Activated naive CD8-positive, alpha-beta T cell treated with anti-CD3 and anti-CD28 coated beads, Interleukin-2, amount 10 ng/mL, durations not matched to agents 7 days and 5 days (primary cell): ENCODE measurements around the gene GRIA1. TPM values are rescaled to one million over a fixed set of nuclear protein-coding genes. Genes with fewer than 3 reads are reported as not detected.

ENCODE experiments used
- ATAC-seq: fragments of 150-1000 bp; cut with Tn5 transposase; one replicate; pipeline ENCODE4 v1.10.0; 2021; ENCODE audit warnings: low read depth, moderate library complexity
- POLR2A ChIA-PET: fragments of 350-600 bp; sonication (Branson Sonifier 250); formaldehyde crosslinking; loops from one replicate; lab custom pipeline; 2021; ENCODE audit warnings: antibody characterized with exemption; lab: Charles Lee
- DNase-seq: peaks from one replicate; pipeline ENCODE4 v3.0.0; 2021
- H3K27ac Mint-ChIP-seq: one replicate; pipeline ENCODE4 v1.8.0; 2022; ENCODE audit warnings: mild to moderate bottlenecking, mixed read lengths
- H3K27me3 Mint-ChIP-seq: one replicate; pipeline ENCODE4 v1.8.0; 2022; ENCODE audit warnings: mild to moderate bottlenecking, moderate library complexity, mixed read lengths
- H3K36me3 Mint-ChIP-seq: one replicate; pipeline ENCODE4 v1.8.0; 2021; ENCODE audit warnings: mild to moderate bottlenecking, mixed read lengths
- H3K4me1 Mint-ChIP-seq: one replicate; pipeline ENCODE4 v1.8.0; 2021; ENCODE audit warnings: mixed read lengths
- H3K4me3 Mint-ChIP-seq: one replicate; pipeline ENCODE4 v1.8.0; 2022; ENCODE audit warnings: mild to moderate bottlenecking, moderate library complexity, mixed read lengths
- H3K9me3 Mint-ChIP-seq: one replicate; pipeline ENCODE4 v1.8.0; 2021; ENCODE audit warnings: mixed read lengths
- total RNA-seq, 2 experiments: library from RNA; stranded (reverse); gene quantifications; one replicate each; pipeline ENCODE4 v1.2.3, GENCODE V29; 2021

The GRIA1 gene
- total RNA-seq, 2 experiments from 2014 or later = not detected

GRCh38 chr5:153542536-153542935 lies 52.1 kb downstream of the GRIA1 start:
- Mint-ChIP-seq H3K4me3 (no peak overlapping the region), H3K36me3 (no peaks in the 10 kb centered on the region), H3K9me3 (peaks cover 2% of the 10 kb centered on the region), H3K4me1 (no peaks in the 10 kb centered on the region), H3K27ac (no peak overlapping the region), H3K27me3 (no peaks in the 10 kb centered on the region)
- POLR2A ChIA-PET = no interaction called here
- ATAC-seq = no peak
- DNase-seq = no peak

- H3K27me3 Mint-ChIP-seq = no peaks in the 10 kb centered on the region
- DNase-seq (no peak), ATAC-seq (no peak)
- POLR2A ChIA-PET = no interaction called here
- no peaks in the 10 kb centered on the region for H3K36me3 Mint-ChIP-seq
- no peaks in the 10 kb centered on the region for H3K4me1 Mint-ChIP-seq
- H3K4me3 Mint-ChIP-seq = no peak overlapping the region
- H3K9me3 Mint-ChIP-seq = peaks cover 2% of the 10 kb centered on the region
- no peak overlapping the region for H3K27ac Mint-ChIP-seq
Observed at GRCh38 chr5:153543288-153543687, 52.8 kb downstream of the GRIA1 start.

GRCh38 chr5:153543959-153544470 lies 53.5 kb downstream of the GRIA1 start:
- no peak overlapping the region for H3K27ac Mint-ChIP-seq
- H3K9me3 Mint-ChIP-seq = peaks cover 2% of the 10 kb centered on the region
- H3K4me1 Mint-ChIP-seq = no peaks in the 10 kb centered on the region
- POLR2A ChIA-PET = no interaction called here
- H3K36me3 Mint-ChIP-seq = no peaks in the 10 kb centered on the region
- DNase-seq (no peak), ATAC-seq (no peak)
- H3K27me3 Mint-ChIP-seq = peaks cover 3% of the 10 kb centered on the region
- H3K4me3 Mint-ChIP-seq = no peak overlapping the region

GRCh38 chr5:153544706-153545105 lies 54.2 kb downstream of the GRIA1 start:
- Mint-ChIP-seq H3K27me3 (peaks cover 3% of the 10 kb centered on the region), H3K36me3 (no peaks in the 10 kb centered on the region), H3K27ac (no peak overlapping the region), H3K4me3 (no peak overlapping the region), H3K9me3 (peaks cover 2% of the 10 kb centered on the region), H3K4me1 (no peaks in the 10 kb centered on the region)
- DNase-seq = no peak
- POLR2A ChIA-PET = no interaction called here
- ATAC-seq = no peak

GRCh38 chr5:153546566-153546965 lies 56.1 kb downstream of the GRIA1 start:
- H3K27ac Mint-ChIP-seq = no peak overlapping the region
- POLR2A ChIA-PET = no interaction called here

GRCh38 chr5:153551537-153552079 lies 61.1 kb downstream of the GRIA1 start:
- POLR2A ChIA-PET = no interaction called here
- Mint-ChIP-seq H3K27ac (no peak overlapping the region), H3K9me3 (no peaks in the 10 kb centered on the region), H3K4me1 (peaks cover 2% of the 10 kb centered on the region), H3K27me3 (peaks cover 8% of the 10 kb centered on the region), H3K4me3 (no peak overlapping the region), H3K36me3 (no peaks in the 10 kb centered on the region)
- DNase-seq (no peak), ATAC-seq (no peak)

More at GRCh38 chr5:153546566-153546965, 56.1 kb downstream of the GRIA1 start:
- no peak for DNase-seq
- no peak for ATAC-seq
- Mint-ChIP-seq H3K36me3 (no peaks in the 10 kb centered on the region), H3K4me3 (no peak overlapping the region), H3K9me3 (peaks cover 2% of the 10 kb centered on the region), H3K27me3 (peaks cover 3% of the 10 kb centered on the region), H3K4me1 (no peaks in the 10 kb centered on the region)

- ATAC-seq (no peak), DNase-seq (no peak)
- POLR2A ChIA-PET = no interaction called here
- H3K27me3 Mint-ChIP-seq = peaks cover 8% of the 10 kb centered on the region
- H3K4me1 Mint-ChIP-seq = peaks cover 2% of the 10 kb centered on the region
- no peak overlapping the region for H3K4me3 Mint-ChIP-seq
- no peak overlapping the region for H3K27ac Mint-ChIP-seq
- H3K9me3 Mint-ChIP-seq = no peaks in the 10 kb centered on the region
- H3K36me3 Mint-ChIP-seq = no peaks in the 10 kb centered on the region
Observed at GRCh38 chr5:153552886-153553285, 62.4 kb downstream of the GRIA1 start.

GRCh38 chr5:153555420-153556114 lies 65.1 kb downstream of the GRIA1 start:
- ATAC-seq (no peak), DNase-seq (no peak)
- Mint-ChIP-seq H3K9me3 (no peaks in the 10 kb centered on the region), H3K4me3 (peak overlapping the region; percentile 38), H3K4me1 (peaks cover 2% of the 10 kb centered on the region), H3K27ac (peak overlapping the region; percentile 39), H3K36me3 (no peaks in the 10 kb centered on the region), H3K27me3 (peaks cover 5% of the 10 kb centered on the region)
- POLR2A ChIA-PET = interaction anchor here (0.6 kb wide), 1 partner anchor 281 kb away, joined by 4 read pairs; no protein-coding TSS in a partner anchor

- POLR2A ChIA-PET = no interaction called here
Observed at GRCh38 chr5:153558957-153559356, 68.5 kb downstream of the GRIA1 start.

GRCh38 chr5:153559926-153560325 lies 69.5 kb downstream of the GRIA1 start:
- H3K36me3 Mint-ChIP-seq = no peaks in the 10 kb centered on the region
- ATAC-seq (no peak), DNase-seq (no peak)
- peaks cover 1% of the 10 kb centered on the region for H3K9me3 Mint-ChIP-seq
- no peak overlapping the region for H3K27ac Mint-ChIP-seq
- H3K4me1 Mint-ChIP-seq = peaks cover 2% of the 10 kb centered on the region
- H3K27me3 Mint-ChIP-seq = no peaks in the 10 kb centered on the region
- no peak overlapping the region for H3K4me3 Mint-ChIP-seq
- POLR2A ChIA-PET = no interaction called here

More at GRCh38 chr5:153558957-153559356, 68.5 kb downstream of the GRIA1 start:
- H3K4me3 Mint-ChIP-seq = no peak overlapping the region
- H3K27ac Mint-ChIP-seq = no peak overlapping the region
- DNase-seq = no peak
- H3K4me1 Mint-ChIP-seq = peaks cover 2% of the 10 kb centered on the region
- peaks cover 1% of the 10 kb centered on the region for H3K9me3 Mint-ChIP-seq
- no peaks in the 10 kb centered on the region for H3K27me3 Mint-ChIP-seq
- H3K36me3 Mint-ChIP-seq = no peaks in the 10 kb centered on the region
- ATAC-seq = no peak

- ATAC-seq = no peak
- H3K27me3 Mint-ChIP-seq = no peaks in the 10 kb centered on the region
- H3K9me3 Mint-ChIP-seq = peaks cover 4% of the 10 kb centered on the region
- no peaks in the 10 kb centered on the region for H3K4me1 Mint-ChIP-seq
- no peak overlapping the region for H3K27ac Mint-ChIP-seq
- H3K36me3 Mint-ChIP-seq = no peaks in the 10 kb centered on the region
- no peak for DNase-seq
- H3K4me3 Mint-ChIP-seq = no peak overlapping the region
- POLR2A ChIA-PET = no interaction called here
Observed at GRCh38 chr5:153562189-153562588, 71.7 kb downstream of the GRIA1 start.

- no peak overlapping the region for H3K4me3 Mint-ChIP-seq
- H3K9me3 Mint-ChIP-seq = peaks cover 4% of the 10 kb centered on the region
- H3K4me1 Mint-ChIP-seq = no peaks in the 10 kb centered on the region
- POLR2A ChIA-PET = no interaction called here
- no peaks in the 10 kb centered on the region for H3K27me3 Mint-ChIP-seq
- ATAC-seq (no peak), DNase-seq (no peak)
- no peaks in the 10 kb centered on the region for H3K36me3 Mint-ChIP-seq
- no peak overlapping the region for H3K27ac Mint-ChIP-seq
Observed at GRCh38 chr5:153565822-153566221, 75.4 kb downstream of the GRIA1 start.

GRCh38 chr5:153569036-153569435 lies 78.6 kb downstream of the GRIA1 start:
- Mint-ChIP-seq H3K27ac (no peak overlapping the region), H3K36me3 (no peaks in the 10 kb centered on the region), H3K4me3 (no peak overlapping the region), H3K9me3 (peaks cover 3% of the 10 kb centered on the region), H3K4me1 (no peaks in the 10 kb centered on the region), H3K27me3 (no peaks in the 10 kb centered on the region)
- POLR2A ChIA-PET = no interaction called here
- DNase-seq (no peak), ATAC-seq (no peak)

- DNase-seq = no peak
- H3K27me3 Mint-ChIP-seq = no peaks in the 10 kb centered on the region
- POLR2A ChIA-PET = no interaction called here
- H3K9me3 Mint-ChIP-seq = peaks cover 3% of the 10 kb centered on the region
- H3K36me3 Mint-ChIP-seq = no peaks in the 10 kb centered on the region
- no peak overlapping the region for H3K27ac Mint-ChIP-seq
- no peaks in the 10 kb centered on the region for H3K4me1 Mint-ChIP-seq
- no peak overlapping the region for H3K4me3 Mint-ChIP-seq
- no peak for ATAC-seq
Observed at GRCh38 chr5:153571162-153571561, 80.7 kb downstream of the GRIA1 start.
